HFF-Myc (cell line): ENCODE measurements around the gene CACNB2.

Experiments
- DNase-seq: peaks from one replicate; pipeline ENCODE4 v3.0.0-alpha.2; 2011; ENCODE audit warnings: low read depth; ENCODE audit errors: extremely low read depth
- H3K4me3 ChIP-seq: replicated peaks from 2 replicates; pipeline ENCODE4 v1.5.1; 2011; ENCODE audit warnings: low read depth, mild to moderate bottlenecking, control low read depth, low read length
- CTCF ChIP-seq: IDR thresholded peaks from 2 replicates; pipeline ENCODE4 v1.5.1; 2012; ENCODE audit warnings: mild to moderate bottlenecking, low read depth, low read length, control low read depth; ENCODE audit errors: missing control alignments

CACNB2 gene

GRCh38 chr10:18369859-18370473 is 229.7 kb downstream of the CACNB2 start:
- no peak for DNase-seq
- no peak for TF ChIP-seq CTCF
- H3K4me3 ChIP-seq, result no peak overlapping the region

GRCh38 chr10:18376650-18377049 is 236.4 kb downstream of the CACNB2 start:
- no peak for DNase-seq
- no peak for TF ChIP-seq CTCF
- no peak overlapping the region for H3K4me3 ChIP-seq

GRCh38 chr10:18377898-18378297 is 237.7 kb downstream of the CACNB2 start:
- DNase-seq, result no peak
- no peak for TF ChIP-seq CTCF
- no peak overlapping the region for H3K4me3 ChIP-seq

GRCh38 chr10:18378766-18379165 is 238.5 kb downstream of the CACNB2 start:
- no peak for TF ChIP-seq CTCF
- DNase-seq, result no peak
- no peak overlapping the region for H3K4me3 ChIP-seq

- DNase-seq, result no peak
- H3K4me3 ChIP-seq, result no peak overlapping the region
- no peak for TF ChIP-seq CTCF
Measured at GRCh38 chr10:18381679-18382078, 241.5 kb downstream of the CACNB2 start.

GRCh38 chr10:18397906-18398305 is 257.7 kb downstream of the CACNB2 start:
- H3K4me3 ChIP-seq, result no peak overlapping the region
- no peak for TF ChIP-seq CTCF
- DNase-seq, result no peak

GRCh38 chr10:18399158-18399557 is 258.9 kb downstream of the CACNB2 start:
- H3K4me3 ChIP-seq, result no peak overlapping the region
- DNase-seq, result no peak
- TF ChIP-seq CTCF, result no peak
